Ectodermal cell (in vitro differentiated cells): ENCODE data around the gene KCNK13.
"Not testable (repeated sequence)": the region's sequence is repeated elsewhere in the genome, so short reads cannot be mapped to it uniquely, and the experiment has no call there.

Experiments
- H3K27ac ChIP-seq: 2 replicates; pipeline ENCODE4 v1.7.0; 2013; ENCODE audit warnings: mild to moderate bottlenecking, low read depth, low read length; ENCODE audit not compliant: insufficient read depth, poor library complexity, severe bottlenecking
- H3K27me3 ChIP-seq: 2 replicates; pipeline ENCODE4 v1.7.0; 2013; ENCODE audit warnings: mild to moderate bottlenecking, low read length; ENCODE audit not compliant: insufficient read depth, control insufficient read depth, poor library complexity, severe bottlenecking
- H3K36me3 ChIP-seq: one replicate; pipeline ENCODE4 v1.7.0; 2013; ENCODE audit warnings: low read length; ENCODE audit not compliant: control insufficient read depth, insufficient read depth
- H3K4me1 ChIP-seq: one replicate; pipeline ENCODE4 v1.7.0; 2013; ENCODE audit warnings: low read length; ENCODE audit not compliant: control insufficient read depth, insufficient read depth
- H3K4me3 ChIP-seq: 2 replicates; pipeline ENCODE4 v1.7.0; 2013; ENCODE audit warnings: low read depth, low read length, control low read depth; ENCODE audit not compliant: insufficient read depth
- H3K9me3 ChIP-seq: 2 replicates; pipeline ENCODE4 v1.7.0; 2013; ENCODE audit warnings: mild to moderate bottlenecking, low read length, moderate library complexity; ENCODE audit not compliant: control insufficient read depth
- WGBS, 2 experiments: methylation state at CpG; one replicate each; pipeline ENCODE4 v1.1.7; 2013; ENCODE audit warnings: missing lambda C conversion rate in 2 of 2; 5-methylcytosine and 5-hydroxymethylcytosine counted together

Gene KCNK13

GRCh38 chr14:90060312-90060964 is 1.4 kb upstream of the KCNK13 start:
- Histone ChIP-seq H3K4me3 (peak overlapping the region; percentile 33), H3K27me3 (peaks cover 82% of the 10 kb centered on the region), H3K36me3 (no peaks in the 10 kb centered on the region), H3K27ac (no peak overlapping the region), H3K9me3 (no peaks in the 10 kb centered on the region), H3K4me1 (no peaks in the 10 kb centered on the region)
- WGBS, 2 experiments: 0 to 1% methylated on average over 80 of the region's 80 CpGs

GRCh38 chr14:90060965-90061684 is 669 bp upstream of the KCNK13 start:
- Histone ChIP-seq H3K27me3 (peaks cover 85% of the 10 kb centered on the region), H3K4me3 (peak overlapping the region; percentile 33), H3K4me1 (no peaks in the 10 kb centered on the region), H3K27ac (no peak overlapping the region), H3K9me3 (no peaks in the 10 kb centered on the region), H3K36me3 (no peaks in the 10 kb centered on the region)
- WGBS, 2 experiments: 1% methylated on average over 60 of the region's 60 CpGs

- no peak overlapping the region for H3K27ac ChIP-seq
- H3K36me3 ChIP-seq: no peaks in the 10 kb centered on the region
- H3K9me3 ChIP-seq: no peaks in the 10 kb centered on the region
- 1% methylated on average over 63 of the region's 63 CpGs for whole genome bisulfite sequencing, 2 experiments
- peaks cover 81% of the 10 kb centered on the region for H3K27me3 ChIP-seq
- H3K4me3 ChIP-seq: peak overlapping the region; percentile 23
- no peaks in the 10 kb centered on the region for H3K4me1 ChIP-seq
These were observed 467 bp downstream of the KCNK13 start for GRCh38 chr14:90062127-90062794.

- H3K27me3 ChIP-seq: peaks cover 81% of the 10 kb centered on the region
- H3K4me3 ChIP-seq: no peak overlapping the region
- H3K4me1 ChIP-seq: no peaks in the 10 kb centered on the region
- no peak overlapping the region for H3K27ac ChIP-seq
- WGBS, 2 experiments: 33 to 34% methylated on average over 11 of the region's 11 CpGs
- H3K36me3 ChIP-seq: no peaks in the 10 kb centered on the region
- no peaks in the 10 kb centered on the region for H3K9me3 ChIP-seq
These were observed 1.2 kb downstream of the KCNK13 start for GRCh38 chr14:90062822-90063539.

DNA sequence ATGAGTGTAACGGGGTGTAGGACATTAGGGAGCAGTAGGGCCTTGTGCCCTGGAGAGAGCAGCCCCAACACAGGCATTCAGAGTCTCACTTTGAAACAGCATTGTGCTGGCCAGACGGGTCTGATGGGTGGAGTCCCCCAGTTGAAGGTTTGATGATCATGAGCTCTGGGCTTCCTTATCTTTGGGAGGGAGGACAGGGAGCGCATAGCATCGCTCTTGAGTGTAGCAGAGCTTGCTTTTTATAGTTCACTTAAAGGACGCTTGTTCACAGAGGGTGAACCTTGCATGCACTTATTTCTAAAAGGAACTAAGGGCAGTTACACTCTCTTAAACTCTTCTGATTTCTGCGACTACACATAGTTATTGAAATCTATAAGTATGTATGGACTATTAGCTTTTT is 10.6 kb downstream of the KCNK13 start:
- H3K36me3 ChIP-seq: no peaks in the 10 kb centered on the region
- H3K9me3 ChIP-seq: no peaks in the 10 kb centered on the region
- 86 to 88% methylated on average over 5 of the region's 6 CpGs for WGBS, 2 experiments
- H3K4me1 ChIP-seq: no peaks in the 10 kb centered on the region
- H3K4me3 ChIP-seq: no peak overlapping the region
- no peak overlapping the region for H3K27ac ChIP-seq
- peaks cover 3% of the 10 kb centered on the region for H3K27me3 ChIP-seq

DNA sequence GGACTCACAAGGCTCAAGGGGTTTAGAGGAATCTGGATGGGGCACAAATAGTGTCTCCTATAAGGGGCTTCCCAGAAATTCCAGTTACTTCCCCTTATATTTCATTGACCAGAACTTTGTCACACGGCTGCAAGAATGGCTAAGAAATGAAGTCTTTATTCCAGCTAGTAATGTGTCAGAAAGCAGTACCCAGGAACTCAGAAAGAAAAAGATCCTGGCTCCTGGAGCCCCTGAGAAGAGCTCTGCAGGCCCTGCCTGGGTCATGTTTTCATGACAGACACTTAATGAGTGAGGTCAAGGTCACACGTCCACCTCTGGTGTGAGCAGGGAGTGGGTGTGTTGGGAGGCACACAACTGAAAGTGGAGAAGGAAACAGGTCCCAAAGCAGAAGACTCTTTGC is 17.8 kb downstream of the KCNK13 start:
- 89 to 95% methylated on average over 2 of the region's 2 CpGs for WGBS, 2 experiments
- Histone ChIP-seq H3K27ac (no peak overlapping the region), H3K27me3 (no peaks in the 10 kb centered on the region), H3K4me1 (no peaks in the 10 kb centered on the region), H3K4me3 (no peak overlapping the region), H3K9me3 (no peaks in the 10 kb centered on the region), H3K36me3 (no peaks in the 10 kb centered on the region)

GRCh38 chr14:90087433-90087832 is 25.6 kb downstream of the KCNK13 start:
- Histone ChIP-seq H3K36me3 (no peaks in the 10 kb centered on the region), H3K4me1 (no peaks in the 10 kb centered on the region), H3K27me3 (no peaks in the 10 kb centered on the region), H3K9me3 (no peaks in the 10 kb centered on the region), H3K27ac (no peak overlapping the region), H3K4me3 (no peak overlapping the region)
- 82 to 90% methylated on average over 6 of the region's 6 CpGs for WGBS, 2 experiments

- Histone ChIP-seq H3K4me1 (no peaks in the 10 kb centered on the region), H3K36me3 (no peaks in the 10 kb centered on the region), H3K9me3 (no peaks in the 10 kb centered on the region), H3K27me3 (no peaks in the 10 kb centered on the region), H3K27ac (no peak overlapping the region), H3K4me3 (no peak overlapping the region)
- 96 to 97% methylated on average over 2 of the region's 2 CpGs for WGBS, 2 experiments
These were observed 26.4 kb downstream of the KCNK13 start for GRCh38 chr14:90088176-90088575.

DNA sequence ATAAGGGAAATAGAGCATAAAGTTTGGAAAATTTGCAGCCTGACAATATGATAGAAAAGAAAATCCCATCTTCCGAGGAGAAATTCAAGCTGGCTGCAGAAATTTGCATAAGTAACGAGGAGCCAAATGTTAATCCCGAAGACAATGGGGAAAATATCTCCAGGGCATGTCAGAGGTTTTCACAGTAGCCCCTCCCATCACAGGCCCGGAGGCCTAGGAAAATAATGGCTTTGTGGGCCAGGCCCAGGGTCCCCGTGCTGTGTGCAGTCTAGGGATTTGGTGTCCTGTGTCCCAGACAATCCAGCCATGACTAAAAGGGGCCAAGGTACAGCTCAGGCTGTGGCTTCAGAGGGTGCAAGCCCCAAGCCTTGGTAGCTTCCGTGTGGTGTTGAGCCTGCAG is 27.7 kb downstream of the KCNK13 start:
- 39 to 45% methylated on average over 6 of the region's 6 CpGs for WGBS, 2 experiments
- H3K36me3 ChIP-seq, H3K27me3 ChIP-seq, H3K9me3 ChIP-seq, H3K4me1 ChIP-seq, H3K27ac ChIP-seq, H3K4me3 ChIP-seq: not testable (repeated sequence)

- Histone ChIP-seq H3K27me3 (no peaks in the 10 kb centered on the region), H3K27ac (no peak overlapping the region)
- 93 to 97% methylated on average over 1 of the region's 1 CpG for WGBS, 2 experiments
These were observed 29.6 kb downstream of the KCNK13 start for GRCh38 chr14:90091393-90091792.

More at GRCh38 chr14:90091393-90091792, 29.6 kb downstream of the KCNK13 start:
- Histone ChIP-seq H3K36me3 (no peaks in the 10 kb centered on the region), H3K9me3 (no peaks in the 10 kb centered on the region), H3K4me3 (no peak overlapping the region), H3K4me1 (no peaks in the 10 kb centered on the region)
